Progenitor cell of endocrine pancreas (in vitro differentiated cells): Measurements from ENCODE around the gene IL23R. TPM values are rescaled to one million over a fixed set of nuclear protein-coding genes. Genes with fewer than 3 reads are reported as not detected.
A peak's percentile ranks its signal among the peaks of the same experiment; 100 is the strongest.

Experiments
- DNase-seq: peaks from one replicate; pipeline ENCODE4 v3.0.0; 2021; ENCODE audit warnings: low spot score; ENCODE audit not compliant: unreplicated experiment
- H3K27ac Mint-ChIP-seq: 2 replicates; pipeline ENCODE4 v1.8.0; 2021; ENCODE audit warnings: mild to moderate bottlenecking, moderate library complexity, mixed read lengths
- H3K27me3 Mint-ChIP-seq: 2 replicates; pipeline ENCODE4 v1.8.0; 2021; ENCODE audit warnings: mixed read lengths
- H3K36me3 Mint-ChIP-seq: 2 replicates; pipeline ENCODE4 v1.8.0; 2022; ENCODE audit warnings: mixed read lengths; ENCODE audit not compliant: insufficient read depth
- H3K4me1 Mint-ChIP-seq: 2 replicates; pipeline ENCODE4 v1.8.0; 2021; ENCODE audit warnings: low read depth, mixed read lengths
- H3K4me3 Mint-ChIP-seq: 2 replicates; pipeline ENCODE4 v1.8.0; 2021; ENCODE audit warnings: low read depth, mild to moderate bottlenecking, moderate library complexity, mixed read lengths
- H3K9me3 Mint-ChIP-seq: 2 replicates; pipeline ENCODE4 v1.8.0; 2021; ENCODE audit warnings: low read depth, mixed read lengths
- total RNA-seq: library from RNA; stranded (reverse); gene quantifications from 2 replicates; pipeline ENCODE4 v1.2.1, GENCODE V29; 2021
- TF ChIP-seq, protein P1 (sequence below): fragments of 200-600 bp; sonication (generic); IDR thresholded peaks from one replicate; pipeline ENCODE4 v1.5.0; 2021; ENCODE audit warnings: antibody characterized with exemption, mild to moderate bottlenecking; ENCODE audit not compliant: unreplicated experiment

The IL23R gene
- total RNA-seq, 1 donor from 2014 or later = not detected

DNA sequence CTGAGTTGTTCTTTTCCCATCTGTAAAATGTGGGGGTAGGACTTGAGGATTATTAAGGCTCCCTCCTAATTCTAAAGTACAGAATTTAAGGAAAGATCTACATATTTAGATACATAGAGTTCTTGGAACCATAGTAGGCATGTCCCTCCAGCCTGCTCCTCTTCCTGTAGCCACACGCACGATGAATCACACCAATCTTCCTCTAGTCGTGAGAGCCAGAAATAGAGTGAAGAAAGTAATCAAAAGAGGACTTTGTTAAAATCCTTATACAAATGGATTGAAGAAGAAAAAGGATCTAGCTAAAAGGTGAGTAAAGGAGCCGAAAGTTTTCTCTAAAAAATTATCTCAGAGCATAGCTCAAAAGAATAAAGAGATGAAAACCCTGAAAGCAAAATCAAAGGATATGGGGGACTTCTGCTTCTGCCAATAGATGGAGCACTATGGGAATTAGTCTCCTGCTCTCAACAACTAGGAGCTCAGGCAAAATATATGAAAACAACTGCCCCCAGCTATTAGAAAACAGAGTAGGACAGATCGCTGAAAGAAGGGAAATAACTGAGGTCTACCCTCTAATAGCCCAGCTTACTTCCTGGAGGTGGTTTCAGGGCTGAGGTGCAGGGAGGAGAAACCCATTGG lies 40.0 kb upstream of the IL23R start:
- TF ChIP-seq, protein P1, sequence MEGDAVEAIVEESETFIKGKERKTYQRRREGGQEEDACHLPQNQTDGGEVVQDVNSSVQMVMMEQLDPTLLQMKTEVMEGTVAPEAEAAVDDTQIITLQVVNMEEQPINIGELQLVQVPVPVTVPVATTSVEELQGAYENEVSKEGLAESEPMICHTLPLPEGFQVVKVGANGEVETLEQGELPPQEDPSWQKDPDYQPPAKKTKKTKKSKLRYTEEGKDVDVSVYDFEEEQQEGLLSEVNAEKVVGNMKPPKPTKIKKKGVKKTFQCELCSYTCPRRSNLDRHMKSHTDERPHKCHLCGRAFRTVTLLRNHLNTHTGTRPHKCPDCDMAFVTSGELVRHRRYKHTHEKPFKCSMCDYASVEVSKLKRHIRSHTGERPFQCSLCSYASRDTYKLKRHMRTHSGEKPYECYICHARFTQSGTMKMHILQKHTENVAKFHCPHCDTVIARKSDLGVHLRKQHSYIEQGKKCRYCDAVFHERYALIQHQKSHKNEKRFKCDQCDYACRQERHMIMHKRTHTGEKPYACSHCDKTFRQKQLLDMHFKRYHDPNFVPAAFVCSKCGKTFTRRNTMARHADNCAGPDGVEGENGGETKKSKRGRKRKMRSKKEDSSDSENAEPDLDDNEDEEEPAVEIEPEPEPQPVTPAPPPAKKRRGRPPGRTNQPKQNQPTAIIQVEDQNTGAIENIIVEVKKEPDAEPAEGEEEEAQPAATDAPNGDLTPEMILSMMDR = no peak
- H3K4me1 Mint-ChIP-seq = peaks cover 2% of the 10 kb centered on the region
- H3K36me3 Mint-ChIP-seq = no peaks in the 10 kb centered on the region
- no peaks in the 10 kb centered on the region for H3K27me3 Mint-ChIP-seq
- no peak overlapping the region for H3K4me3 Mint-ChIP-seq
- H3K9me3 Mint-ChIP-seq = peaks cover 2% of the 10 kb centered on the region
- H3K27ac Mint-ChIP-seq = no peak overlapping the region
- no peak for DNase-seq

DNA sequence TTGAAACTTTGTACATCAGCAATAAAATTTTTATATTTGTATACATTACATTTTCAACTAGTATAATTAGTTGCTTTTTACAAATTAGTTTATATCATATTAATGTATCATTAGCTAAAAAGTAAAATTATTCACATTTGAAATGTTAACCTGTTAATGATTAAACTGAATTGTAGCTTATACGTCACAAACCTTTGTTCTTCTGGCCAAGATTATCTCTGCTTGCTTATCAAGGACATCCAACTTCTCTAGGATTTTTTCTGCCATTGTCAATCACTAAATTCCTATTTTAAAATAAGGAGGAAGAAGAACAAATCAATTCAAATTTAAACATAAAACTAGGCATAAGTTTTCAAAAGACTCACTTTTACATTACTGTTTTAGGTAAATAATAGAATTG lies 39.3 kb upstream of the IL23R start:
- DNase-seq = no peak
- TF ChIP-seq, protein P1 = no peak
- Mint-ChIP-seq H3K9me3 (peaks cover 3% of the 10 kb centered on the region), H3K27ac (no peak overlapping the region), H3K4me3 (no peak overlapping the region), H3K36me3 (no peaks in the 10 kb centered on the region), H3K4me1 (peaks cover 2% of the 10 kb centered on the region), H3K27me3 (no peaks in the 10 kb centered on the region)

DNA sequence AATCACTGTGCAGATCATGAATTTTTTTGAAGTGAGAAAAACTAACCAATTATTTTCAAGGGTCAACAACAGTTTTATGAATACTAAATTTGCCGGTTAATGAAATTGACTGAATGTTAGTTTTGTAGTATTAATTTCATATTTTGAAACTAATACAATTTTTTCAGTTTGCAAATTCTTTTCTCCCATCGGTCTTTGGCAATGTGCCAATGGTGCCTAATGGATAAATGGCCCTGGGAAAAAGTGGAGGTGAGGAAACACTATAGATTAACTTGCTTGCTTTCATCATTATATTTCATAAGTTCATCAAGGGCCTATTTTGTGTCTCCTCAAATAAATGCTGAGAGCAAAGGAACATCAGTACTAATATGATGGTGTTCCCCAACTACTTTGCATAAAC lies 35.6 kb upstream of the IL23R start:
- no peak for DNase-seq
- Mint-ChIP-seq H3K36me3 (peaks cover 2% of the 10 kb centered on the region), H3K27ac (no peak overlapping the region), H3K9me3 (peaks cover 3% of the 10 kb centered on the region), H3K27me3 (no peaks in the 10 kb centered on the region), H3K4me3 (no peak overlapping the region), H3K4me1 (peaks cover 14% of the 10 kb centered on the region)
- TF ChIP-seq, protein P1 = no peak

DNA sequence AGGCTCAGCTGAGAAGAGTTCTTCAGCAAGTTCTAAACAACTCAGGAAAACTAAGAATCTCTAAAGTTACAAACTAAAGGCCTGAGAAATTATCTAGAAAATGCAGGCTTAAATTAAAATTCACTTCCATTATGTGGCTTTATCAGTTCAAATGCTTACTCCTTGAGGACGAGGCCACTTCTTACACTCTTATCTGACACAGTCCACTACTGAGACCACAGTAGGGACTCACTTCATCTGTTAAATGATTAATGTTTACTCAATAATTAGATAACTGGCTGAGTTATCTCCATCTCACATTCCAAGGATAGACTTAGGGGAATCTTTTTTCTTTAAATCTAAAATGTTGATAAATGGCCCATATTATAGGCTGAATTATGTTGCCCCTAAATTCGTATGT lies 33.1 kb upstream of the IL23R start:
- H3K9me3 Mint-ChIP-seq = peaks cover 3% of the 10 kb centered on the region
- no peak overlapping the region for H3K27ac Mint-ChIP-seq
- TF ChIP-seq, protein P1 = no peak
- no peak for DNase-seq
- peaks cover 2% of the 10 kb centered on the region for H3K36me3 Mint-ChIP-seq
- no peak overlapping the region for H3K4me3 Mint-ChIP-seq
- peaks cover 23% of the 10 kb centered on the region for H3K4me1 Mint-ChIP-seq
- H3K27me3 Mint-ChIP-seq = no peaks in the 10 kb centered on the region

DNA sequence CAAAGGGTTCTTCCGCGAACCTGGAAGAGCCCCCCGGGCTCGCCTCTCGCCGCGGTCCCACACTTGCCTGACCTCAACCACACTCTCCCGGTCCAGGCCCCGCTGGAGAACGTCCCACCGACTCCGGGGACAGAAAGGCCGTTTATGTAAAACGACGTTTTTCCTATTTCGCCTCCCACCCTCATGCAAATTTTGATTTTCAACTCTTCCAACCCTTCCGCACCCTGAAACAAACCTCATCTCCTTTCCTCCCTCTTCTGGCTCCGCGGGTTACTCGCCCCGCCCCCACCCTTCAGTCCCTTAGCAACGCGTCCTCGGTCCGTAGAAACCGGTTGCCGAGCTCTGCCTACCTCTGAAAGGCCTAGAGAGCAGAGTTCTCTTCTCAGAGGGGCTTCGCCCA lies 31.6 kb upstream of the IL23R start, which contains the start of gene C1orf141:
TSS of gene C1orf141 (minus strand) at position 276 of the 400 bp plus-strand sequence. CDS start 7,730 bp downstream, outside the sequence.
- H3K27me3 Mint-ChIP-seq = no peaks in the 10 kb centered on the region
- H3K4me3 Mint-ChIP-seq = peak within 1 kb of the TSS; percentile 73
- H3K9me3 Mint-ChIP-seq = peaks cover 3% of the 10 kb centered on the region
- DNase-seq = no peak
- no peak within 1 kb of the TSS for H3K27ac Mint-ChIP-seq
- TF ChIP-seq, protein P1 = no peak
- peaks cover 35% of the 10 kb centered on the region for H3K4me1 Mint-ChIP-seq
- H3K36me3 Mint-ChIP-seq = peaks cover 2% of the 10 kb centered on the region
